Suprapubic skin (tissue), 3 donors: ENCODE data around the gene MRPL23.

Experiments used
- POLR2AphosphoS5 ChIP-seq, 3 donors: sonication (generic); formaldehyde crosslinking; IDR thresholded peaks; one replicate each; pipeline ENCODE4 v1.6.1; 2017; ENCODE audit warnings: antibody characterized with exemption in 3 of 3
- TF ChIP-seq, protein P1 (sequence below), 2 donors: fragments of 200-600 bp in 1 of 2; fragments of 450-650 bp in 1 of 2; sonication (generic) in 1 of 2; IDR thresholded peaks; one replicate each; pipeline ENCODE4 v1.5.1; 2016 to 2019; ENCODE audit warnings: antibody characterized with exemption in 2 of 2, mild to moderate bottlenecking in 1 of 2, moderate library complexity in 1 of 2

DNA sequence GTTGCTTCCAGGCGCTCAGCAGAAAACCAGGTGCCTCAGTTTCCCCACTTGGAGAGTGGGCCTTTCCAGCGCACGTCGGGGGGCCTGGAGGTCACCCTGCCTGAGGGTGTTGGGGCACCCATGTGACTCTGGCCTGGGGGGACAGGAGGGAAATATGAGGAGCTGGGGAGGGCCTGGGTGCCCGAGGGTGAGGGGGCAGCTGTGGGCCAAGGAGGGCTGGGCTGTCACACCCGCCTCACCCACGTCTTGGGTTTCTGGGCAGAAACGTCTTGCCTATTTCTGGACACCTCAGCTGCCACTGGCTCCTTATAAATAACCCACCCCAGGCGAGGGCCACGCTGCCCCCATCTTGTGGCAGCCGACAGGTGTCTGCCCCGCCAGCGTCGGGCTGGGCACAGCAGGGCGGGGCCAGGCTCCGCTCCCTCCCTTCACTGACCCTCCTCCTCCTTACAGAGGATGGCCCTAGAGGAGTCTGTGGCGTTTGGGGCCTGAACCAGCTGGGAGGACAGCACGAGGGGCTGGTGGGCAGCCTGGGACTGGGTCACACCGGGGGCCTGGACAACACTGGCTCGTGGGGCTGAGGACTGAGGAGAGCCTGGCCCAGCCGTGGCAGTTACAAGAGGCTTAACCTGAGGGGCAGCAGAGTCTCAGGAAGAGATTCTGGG, 26.1 kb upstream of the MRPL23 start:
- TF ChIP-seq, protein P1, sequence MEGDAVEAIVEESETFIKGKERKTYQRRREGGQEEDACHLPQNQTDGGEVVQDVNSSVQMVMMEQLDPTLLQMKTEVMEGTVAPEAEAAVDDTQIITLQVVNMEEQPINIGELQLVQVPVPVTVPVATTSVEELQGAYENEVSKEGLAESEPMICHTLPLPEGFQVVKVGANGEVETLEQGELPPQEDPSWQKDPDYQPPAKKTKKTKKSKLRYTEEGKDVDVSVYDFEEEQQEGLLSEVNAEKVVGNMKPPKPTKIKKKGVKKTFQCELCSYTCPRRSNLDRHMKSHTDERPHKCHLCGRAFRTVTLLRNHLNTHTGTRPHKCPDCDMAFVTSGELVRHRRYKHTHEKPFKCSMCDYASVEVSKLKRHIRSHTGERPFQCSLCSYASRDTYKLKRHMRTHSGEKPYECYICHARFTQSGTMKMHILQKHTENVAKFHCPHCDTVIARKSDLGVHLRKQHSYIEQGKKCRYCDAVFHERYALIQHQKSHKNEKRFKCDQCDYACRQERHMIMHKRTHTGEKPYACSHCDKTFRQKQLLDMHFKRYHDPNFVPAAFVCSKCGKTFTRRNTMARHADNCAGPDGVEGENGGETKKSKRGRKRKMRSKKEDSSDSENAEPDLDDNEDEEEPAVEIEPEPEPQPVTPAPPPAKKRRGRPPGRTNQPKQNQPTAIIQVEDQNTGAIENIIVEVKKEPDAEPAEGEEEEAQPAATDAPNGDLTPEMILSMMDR (IDR thresholded peaks at IDR 0.05) = no peak
- TF ChIP-seq POLR2AphosphoS5 (IDR thresholded peaks at IDR 0.05) = no peak
